ENCODE data around the gene ERICH4. TPM values are rescaled to one million over a fixed set of nuclear protein-coding genes. Genes with fewer than 3 reads are reported as not detected.

ERICH4 gene
- total and polyA plus RNA-seq, 9 of the 15 experiments (the other 6 are each of a cell fraction or from before 2014, with no cell fraction given) = not detected

- TF ChIP-seq ZNF407 (IDR thresholded peaks at IDR 0.05; ENCODE audit: low read depth) (no peak), CBX3 (IDR thresholded peaks at IDR 0.05; ENCODE audit: borderline replicate concordance in 1 of 2, low read length in 2 of 2) (no peak), TAL1 (IDR thresholded peaks at IDR 0.05) (no peak), JUN (IDR thresholded peaks at IDR 0.05; ENCODE audit: borderline replicate concordance, low read depth, low read length) (no peak), JUN (CRISPR knock-in tag; IDR thresholded peaks at IDR 0.05; ENCODE audit: borderline replicate concordance) (no peak), HLTF (IDR thresholded peaks at IDR 0.05) (no peak), EP300 (IDR thresholded peaks at IDR 0.05; ENCODE audit: low read length) (no peak), ETS2 (tag; IDR thresholded peaks at IDR 0.05; ENCODE audit: borderline replicate concordance, poor library complexity, severe bottlenecking) (no peak), ZBTB40 (IDR thresholded peaks at IDR 0.05) (no peak), ZBTB40 (CRISPR knock-in tag; IDR thresholded peaks at IDR 0.05) (no peak), PTTG1 (tag; IDR thresholded peaks at IDR 0.05; ENCODE audit: low read depth) (no peak)
Observed at GRCh38 chr19:41426952-41427646, 15.9 kb upstream of the ERICH4 start, which contains the start of gene B3GNT8 (continued).
